ENCODE data around the gene RNF213. TPM values are rescaled to one million over a fixed set of nuclear protein-coding genes. Genes with fewer than 3 reads are reported as not detected.

Gene RNF213
- total and polyA plus RNA-seq, 8 donors: 21.9 to 94.7 (median 37.8) TPM

DNA sequence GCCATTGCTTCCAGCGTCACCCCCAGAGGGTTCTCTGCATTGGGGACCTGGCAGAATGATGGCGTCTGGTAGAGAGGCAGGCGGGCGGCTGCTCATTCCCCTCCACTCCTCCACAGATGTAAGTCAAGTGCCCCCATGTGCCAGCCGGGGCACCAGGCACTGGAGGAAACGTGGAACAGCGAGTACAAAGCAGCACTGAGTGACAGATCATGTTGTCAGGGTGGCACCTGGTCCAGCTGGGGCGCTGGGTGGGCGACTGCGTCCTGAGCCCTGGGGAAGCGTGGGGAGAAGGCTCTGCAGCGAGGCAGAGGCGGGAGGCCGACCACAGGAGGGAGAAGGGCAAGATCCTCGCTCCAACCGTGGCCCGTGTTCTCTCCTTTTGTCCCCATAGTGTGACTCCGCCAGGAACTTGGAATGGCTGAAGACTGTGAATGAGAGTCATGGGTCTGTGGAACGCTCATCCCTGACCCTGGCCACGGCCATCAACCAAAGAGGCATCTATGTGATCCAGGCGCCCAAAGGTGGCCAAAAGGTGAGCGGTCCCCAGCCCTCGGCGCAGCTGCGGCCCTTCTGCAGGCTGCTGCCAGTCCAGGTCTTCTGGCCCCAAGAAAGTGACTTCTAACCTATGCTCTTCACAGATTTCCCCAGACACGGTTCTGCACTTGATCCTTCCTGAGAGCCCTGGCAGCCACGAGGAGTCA lies 76.7 kb downstream of the RNF213 start:
- intact Hi-C loops (cut with DNase I): no loop called here
- peaks cover 7 to 61% (median 29%) of the 10 kb centered on the region in 3 donors for H3K36me3 ChIP-seq
- no peak for FAIRE-seq

DNA sequence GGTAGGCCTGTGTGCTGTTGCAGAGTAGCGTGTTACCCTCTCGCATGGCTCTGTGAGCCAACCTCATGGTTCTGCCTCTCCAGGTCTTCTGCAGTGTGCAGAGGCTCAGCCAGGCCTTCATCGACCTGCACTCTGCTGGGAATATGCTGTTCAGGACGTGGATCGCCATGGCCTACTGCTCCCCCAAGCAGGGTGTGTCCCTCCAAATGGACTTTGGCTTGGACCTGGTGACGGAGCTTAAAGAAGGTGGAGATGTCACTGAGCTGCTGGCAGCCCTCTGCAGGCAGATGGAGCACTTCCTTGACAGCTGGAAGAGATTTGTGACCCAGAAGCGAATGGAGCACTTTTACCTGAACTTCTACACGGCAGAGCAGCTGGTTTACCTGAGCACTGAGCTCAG lies 78.5 kb downstream of the RNF213 start:
- H3K36me3 ChIP-seq: peaks cover 7 to 61% (median 27%) of the 10 kb centered on the region in 3 donors
- DNase-seq: no peak

More for the DNA sequence above, 76.7 kb downstream of the RNF213 start:
- no peaks in the 10 kb centered on the region for H3K9me3 ChIP-seq
- no peaks in the 10 kb centered on the region for H3K4me1 ChIP-seq
- peak in 1 of 6 donors; percentile 40 for DNase-seq
- 91 to 92% methylated on average over 26 to 27 of the region's 27 CpGs for WGBS, 2 donors
- TF ChIP-seq, protein P1, sequence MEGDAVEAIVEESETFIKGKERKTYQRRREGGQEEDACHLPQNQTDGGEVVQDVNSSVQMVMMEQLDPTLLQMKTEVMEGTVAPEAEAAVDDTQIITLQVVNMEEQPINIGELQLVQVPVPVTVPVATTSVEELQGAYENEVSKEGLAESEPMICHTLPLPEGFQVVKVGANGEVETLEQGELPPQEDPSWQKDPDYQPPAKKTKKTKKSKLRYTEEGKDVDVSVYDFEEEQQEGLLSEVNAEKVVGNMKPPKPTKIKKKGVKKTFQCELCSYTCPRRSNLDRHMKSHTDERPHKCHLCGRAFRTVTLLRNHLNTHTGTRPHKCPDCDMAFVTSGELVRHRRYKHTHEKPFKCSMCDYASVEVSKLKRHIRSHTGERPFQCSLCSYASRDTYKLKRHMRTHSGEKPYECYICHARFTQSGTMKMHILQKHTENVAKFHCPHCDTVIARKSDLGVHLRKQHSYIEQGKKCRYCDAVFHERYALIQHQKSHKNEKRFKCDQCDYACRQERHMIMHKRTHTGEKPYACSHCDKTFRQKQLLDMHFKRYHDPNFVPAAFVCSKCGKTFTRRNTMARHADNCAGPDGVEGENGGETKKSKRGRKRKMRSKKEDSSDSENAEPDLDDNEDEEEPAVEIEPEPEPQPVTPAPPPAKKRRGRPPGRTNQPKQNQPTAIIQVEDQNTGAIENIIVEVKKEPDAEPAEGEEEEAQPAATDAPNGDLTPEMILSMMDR (IDR thresholded peaks at IDR 0.05): no peak
- ATAC-seq: no peak
- no peak overlapping the region for H3K27ac ChIP-seq
- H3K4me3 ChIP-seq: no peak overlapping the region
- no peaks in the 10 kb centered on the region for H3K27me3 ChIP-seq

DNA sequence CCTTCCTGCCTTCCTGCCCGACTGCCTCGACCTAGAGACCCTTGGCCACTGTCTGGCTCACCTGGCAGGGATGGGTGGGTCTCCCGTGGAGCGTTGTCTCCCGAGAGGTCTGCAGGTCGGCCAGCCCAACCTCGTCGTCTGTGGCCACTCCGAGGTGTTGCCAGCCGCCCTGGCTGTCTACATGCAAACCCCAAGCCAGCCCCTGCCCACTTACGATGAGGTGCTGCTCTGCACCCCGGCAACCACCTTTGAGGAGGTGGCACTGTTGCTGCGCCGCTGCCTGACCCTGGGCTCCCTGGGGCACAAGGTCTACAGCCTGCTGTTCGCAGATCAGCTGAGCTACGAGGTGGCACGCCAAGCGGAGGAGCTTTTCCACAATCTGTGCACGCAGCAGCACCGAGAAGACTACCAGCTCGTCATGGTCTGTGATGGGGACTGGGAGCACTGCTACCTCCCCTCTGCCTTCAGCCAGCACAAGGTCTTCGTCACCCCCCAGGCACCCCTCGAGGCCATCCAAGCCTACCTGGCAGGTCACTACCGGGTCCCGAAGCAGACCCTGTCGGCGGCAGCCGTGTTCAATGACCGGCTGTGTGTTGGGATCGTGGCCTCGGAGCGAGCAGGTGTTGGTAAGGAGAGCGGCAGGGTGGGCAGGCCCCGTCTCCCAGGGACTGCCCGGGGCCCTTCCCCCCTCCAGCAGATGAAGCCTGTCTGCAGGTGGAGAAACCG lies 79.2 kb downstream of the RNF213 start:
- DNase-seq (peak in 1 of 6 donors; percentile 61), FAIRE-seq (no peak), ATAC-seq (peak in 2 of 4 donors; percentile 11 to 12)
- TF ChIP-seq, protein P1 (IDR thresholded peaks at IDR 0.05): no peak
- intact Hi-C loops (cut with DNase I): no loop called here
- peaks cover 7 to 58% (median 27%) of the 10 kb centered on the region in 3 donors for H3K36me3 ChIP-seq
- H3K27ac ChIP-seq: no peak overlapping the region
- H3K27me3 ChIP-seq: no peaks in the 10 kb centered on the region
- WGBS, 2 donors: 91 to 93% methylated on average over 36 of the region's 36 CpGs
- no peak overlapping the region for H3K4me3 ChIP-seq
- H3K4me1 ChIP-seq: no peaks in the 10 kb centered on the region
- H3K9me3 ChIP-seq: no peaks in the 10 kb centered on the region

More for the DNA sequence above, 78.5 kb downstream of the RNF213 start:
- TF ChIP-seq, protein P1 (IDR thresholded peaks at IDR 0.05): no peak
- H3K4me1 ChIP-seq: no peaks in the 10 kb centered on the region
- no peak overlapping the region for H3K4me3 ChIP-seq
- WGBS, 2 donors: 83 to 87% methylated on average over 8 of the region's 8 CpGs
- H3K27me3 ChIP-seq: no peaks in the 10 kb centered on the region
- intact Hi-C loops (cut with DNase I): no loop called here
- H3K9me3 ChIP-seq: no peaks in the 10 kb centered on the region
- ATAC-seq (peak in 1 of 4 donors; percentile 29), FAIRE-seq (no peak)
- H3K27ac ChIP-seq: no peak overlapping the region

DNA sequence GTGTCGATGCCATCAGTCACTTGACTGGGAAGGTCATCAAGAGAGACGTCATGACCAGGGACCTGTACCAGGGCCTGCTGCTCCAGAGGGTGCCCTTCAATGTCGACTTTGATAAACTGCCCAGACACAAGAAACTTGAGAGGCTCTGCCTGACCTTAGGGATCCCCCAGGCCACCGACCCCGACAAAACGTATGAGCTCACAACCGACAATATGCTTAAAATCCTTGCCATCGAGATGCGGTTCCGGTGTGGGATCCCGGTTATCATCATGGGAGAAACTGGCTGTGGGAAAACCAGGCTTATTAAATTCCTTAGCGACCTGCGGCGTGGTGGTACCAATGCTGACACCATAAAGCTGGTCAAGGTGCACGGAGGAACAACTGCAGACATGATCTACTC lies 84.7 kb downstream of the RNF213 start:
- H3K36me3 ChIP-seq: peaks cover 9 to 66% (median 38%) of the 10 kb centered on the region in 3 donors
- TF ChIP-seq, protein P1 (IDR thresholded peaks at IDR 0.05): no peak
- WGBS, 2 donors: 91 to 94% methylated on average over 15 of the region's 15 CpGs

More for the DNA sequence above, 84.7 kb downstream of the RNF213 start:
- no peaks in the 10 kb centered on the region for H3K9me3 ChIP-seq
- no peaks in the 10 kb centered on the region for H3K27me3 ChIP-seq
- ATAC-seq: no peak
- FAIRE-seq: no peak
- intact Hi-C loops (cut with DNase I): no loop called here
- no peak for DNase-seq
- H3K4me1 ChIP-seq: no peaks in the 10 kb centered on the region
- no peak overlapping the region for H3K4me3 ChIP-seq
- H3K27ac ChIP-seq: no peak overlapping the region
